Endothelial cell of umbilical vein (primary cell): ENCODE data around the gene PCNX1.

Experiments
- EZH2 ChIP-seq: IDR thresholded peaks from 2 replicates; pipeline ENCODE4 v1.6.1; 2012; ENCODE audit warnings: borderline replicate concordance, low read depth, mild to moderate bottlenecking, moderate library complexity, low read length, inconsistent platforms; ENCODE audit not compliant: severe bottlenecking
- FOS ChIP-seq: IDR thresholded peaks from 2 replicates; pipeline ENCODE4 v1.6.1; 2011; ENCODE audit warnings: mild to moderate bottlenecking, low read length, moderate library complexity, borderline replicate concordance; ENCODE audit not compliant: insufficient read depth
- GATA2 ChIP-seq: IDR thresholded peaks from 2 replicates; pipeline ENCODE4 v1.7.0; 2011; ENCODE audit warnings: low read depth, mild to moderate bottlenecking, moderate library complexity, mixed read lengths, low read length; ENCODE audit not compliant: insufficient read length, insufficient read depth
- JUN ChIP-seq: IDR thresholded peaks from 2 replicates; pipeline ENCODE4 v1.6.1; 2011; ENCODE audit warnings: borderline replicate concordance, low read depth; ENCODE audit not compliant: insufficient read length, insufficient read depth
- MAX ChIP-seq: IDR thresholded peaks from 2 replicates; pipeline ENCODE4 v1.6.1; 2011; ENCODE audit not compliant: insufficient read depth, insufficient read length
- MYC ChIP-seq: IDR thresholded peaks from one replicate; pipeline ENCODE4 v1.6.1; 2011; ENCODE audit warnings: mild to moderate bottlenecking, low read depth, low read length
- POLR2A ChIP-seq: IDR thresholded peaks from 2 replicates; pipeline ENCODE4 v1.6.1; 2012; ENCODE audit warnings: low read depth, mild to moderate bottlenecking, control low read depth, low read length
- POLR2AphosphoS5 ChIP-seq: IDR thresholded peaks from 2 replicates; pipeline ENCODE4 v1.6.1; 2012; ENCODE audit warnings: low read depth, mild to moderate bottlenecking, control low read depth, low read length, moderate library complexity; ENCODE audit not compliant: insufficient read depth
- TF ChIP-seq, protein P1 (sequence below), 2 donors: IDR thresholded peaks; 1 replicate in 1 of 2; 2 replicates in 1 of 2; pipeline ENCODE4 v1.5.1; 2011; ENCODE audit warnings: low read length in 2 of 2, mild to moderate bottlenecking in 2 of 2, moderate library complexity in 2 of 2, control low read depth in 1 of 2, inconsistent platforms in 1 of 2, low read depth in 1 of 2; ENCODE audit not compliant: insufficient read depth in 1 of 2; ENCODE audit errors: extremely low read depth in 1 of 2

DNA sequence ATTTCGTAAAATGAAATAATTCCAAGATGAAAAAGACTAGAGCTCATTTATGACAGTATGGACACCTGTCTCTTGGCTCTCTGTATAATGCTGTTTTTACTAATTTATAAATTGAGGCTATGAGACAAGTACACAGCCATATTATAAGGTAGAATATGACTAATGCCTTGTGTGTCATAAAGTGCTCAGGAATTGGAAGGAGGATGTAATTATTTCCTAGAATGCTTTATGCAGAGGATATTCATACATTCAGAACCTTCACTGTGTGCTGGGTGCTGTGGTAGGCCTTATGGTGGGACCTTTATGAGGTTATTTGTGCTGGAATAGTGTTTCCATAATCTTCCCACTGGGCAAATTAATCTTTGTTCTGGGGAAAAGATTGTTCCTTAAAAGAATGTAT, 13.3 kb downstream of the PCNX1 start:
- TF ChIP-seq MAX (no peak), POLR2AphosphoS5 (no peak), POLR2A (no peak), FOS (peak; percentile 64), JUN (no peak), EZH2 (no peak), GATA2 (no peak), MYC (no peak)
- TF ChIP-seq, protein P1, sequence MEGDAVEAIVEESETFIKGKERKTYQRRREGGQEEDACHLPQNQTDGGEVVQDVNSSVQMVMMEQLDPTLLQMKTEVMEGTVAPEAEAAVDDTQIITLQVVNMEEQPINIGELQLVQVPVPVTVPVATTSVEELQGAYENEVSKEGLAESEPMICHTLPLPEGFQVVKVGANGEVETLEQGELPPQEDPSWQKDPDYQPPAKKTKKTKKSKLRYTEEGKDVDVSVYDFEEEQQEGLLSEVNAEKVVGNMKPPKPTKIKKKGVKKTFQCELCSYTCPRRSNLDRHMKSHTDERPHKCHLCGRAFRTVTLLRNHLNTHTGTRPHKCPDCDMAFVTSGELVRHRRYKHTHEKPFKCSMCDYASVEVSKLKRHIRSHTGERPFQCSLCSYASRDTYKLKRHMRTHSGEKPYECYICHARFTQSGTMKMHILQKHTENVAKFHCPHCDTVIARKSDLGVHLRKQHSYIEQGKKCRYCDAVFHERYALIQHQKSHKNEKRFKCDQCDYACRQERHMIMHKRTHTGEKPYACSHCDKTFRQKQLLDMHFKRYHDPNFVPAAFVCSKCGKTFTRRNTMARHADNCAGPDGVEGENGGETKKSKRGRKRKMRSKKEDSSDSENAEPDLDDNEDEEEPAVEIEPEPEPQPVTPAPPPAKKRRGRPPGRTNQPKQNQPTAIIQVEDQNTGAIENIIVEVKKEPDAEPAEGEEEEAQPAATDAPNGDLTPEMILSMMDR (IDR thresholded peaks at IDR 0.05; ENCODE audit: extremely low read depth in 1 of 2, insufficient read depth in 1 of 2, low read depth in 1 of 2, low read length in 2 of 2): no peak
